DMS153 treated with DMSO at 0.1 percent for 48 hours (cell line): ENCODE measurements around the gene SCAMP5.
A peak's percentile ranks its signal among the peaks of the same experiment; 100 is the strongest.

Source experiments
- DNase-seq: peaks from one replicate; lab custom pipeline; 2025; ENCODE audit not compliant: unreplicated experiment; lab: John Stamatoyannopoulos, UW

SCAMP5 gene, protein sequence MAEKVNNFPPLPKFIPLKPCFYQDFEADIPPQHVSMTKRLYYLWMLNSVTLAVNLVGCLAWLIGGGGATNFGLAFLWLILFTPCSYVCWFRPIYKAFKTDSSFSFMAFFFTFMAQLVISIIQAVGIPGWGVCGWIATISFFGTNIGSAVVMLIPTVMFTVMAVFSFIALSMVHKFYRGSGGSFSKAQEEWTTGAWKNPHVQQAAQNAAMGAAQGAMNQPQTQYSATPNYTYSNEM

DNA sequence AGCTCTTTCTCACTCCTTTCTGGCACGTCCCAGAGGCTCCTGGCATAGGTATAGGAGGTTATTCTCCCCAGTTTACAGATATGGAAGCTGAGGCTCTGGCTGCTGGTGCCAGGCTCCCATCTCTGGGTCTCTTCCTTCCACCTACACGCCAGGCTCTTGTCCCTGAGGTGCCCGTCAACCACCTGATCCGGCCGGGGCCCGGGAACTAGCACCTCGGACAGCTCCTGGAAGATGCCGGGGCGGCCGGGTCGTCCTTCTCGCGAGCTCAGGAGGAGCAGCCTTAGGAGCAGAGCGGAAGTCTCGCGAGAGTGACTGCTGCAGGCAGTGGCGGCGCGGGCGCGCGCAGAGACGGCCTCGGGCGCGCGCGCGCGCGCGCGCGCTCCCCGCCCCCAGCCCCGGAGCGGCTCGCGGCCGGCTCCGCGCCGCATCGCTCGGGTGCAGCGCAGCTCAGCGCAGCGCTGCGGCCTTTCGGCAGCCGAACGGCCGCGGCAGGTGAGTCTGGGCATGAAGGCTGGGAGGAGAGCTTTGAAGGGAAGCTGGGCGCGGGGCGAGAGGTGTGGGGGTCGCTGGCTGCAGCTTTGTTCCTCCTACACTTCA is at the start of gene SCAMP5:
Gene SCAMP5 (plus strand): TSS at position 382 of the 597 bp plus-strand sequence. CDS start 16,277 bp downstream, outside the sequence.
- DNase-seq, result peak; percentile 37

GRCh38 chr15:74950078-74950908 is 45.1 kb upstream of the SCAMP5 start:
- peak; percentile 8 for DNase-seq

GRCh38 chr15:74951006-74951405 is 44.4 kb upstream of the SCAMP5 start:
- DNase-seq, result no peak

DNA sequence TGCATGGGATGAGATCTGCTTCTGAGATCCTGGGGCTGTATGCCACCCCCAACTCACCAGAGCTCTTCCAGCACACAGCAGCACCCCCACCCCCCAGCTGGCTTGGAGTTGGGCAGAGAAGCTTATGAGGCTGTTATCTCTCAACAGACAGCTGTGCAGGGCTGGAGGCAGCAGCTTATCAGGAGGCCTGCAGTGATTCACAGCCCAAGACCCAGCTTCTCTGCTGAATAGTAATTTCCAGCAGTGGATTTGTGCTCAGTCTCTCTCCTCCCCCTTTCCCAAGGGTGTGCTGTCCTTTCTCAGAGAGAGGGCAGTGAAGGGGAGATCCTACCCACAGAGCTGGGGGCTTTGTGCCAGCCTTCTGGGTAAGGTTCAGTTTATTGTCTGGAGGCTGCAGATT is 40.8 kb upstream of the SCAMP5 start:
- DNase-seq, result no peak

DNA sequence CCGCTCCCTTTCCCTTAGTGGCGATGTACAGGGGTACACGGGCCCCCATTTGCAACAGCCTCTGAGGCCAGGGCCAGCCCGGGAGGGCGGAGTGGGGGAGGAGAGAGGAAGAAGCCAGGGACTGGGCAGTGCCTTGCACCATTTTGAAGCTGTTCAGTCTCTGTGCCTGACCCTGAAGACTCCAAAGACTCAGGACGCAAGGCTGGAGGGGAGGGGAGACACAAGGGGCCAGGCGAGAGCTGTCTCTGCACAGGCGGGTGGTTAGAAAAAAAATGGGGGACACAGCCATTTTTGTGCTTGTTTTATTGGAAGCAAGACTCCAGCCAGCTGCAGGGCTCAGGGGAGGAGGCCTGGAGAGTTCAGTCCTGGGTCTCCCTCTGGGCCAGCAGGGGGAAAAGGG is 40.3 kb upstream of the SCAMP5 start:
- DNase-seq, result no peak

GRCh38 chr15:74955796-74956647 is 39.3 kb upstream of the SCAMP5 start:
- DNase-seq, result peak; percentile 21

GRCh38 chr15:74956648-74957475 is 38.5 kb upstream of the SCAMP5 start, which contains the start of gene RPP25:
RPP25 (minus strand) TSS chr15:74956772; CDS start chr15:74956583, 189 bp downstream.
- peak; percentile 30 for DNase-seq

DNA sequence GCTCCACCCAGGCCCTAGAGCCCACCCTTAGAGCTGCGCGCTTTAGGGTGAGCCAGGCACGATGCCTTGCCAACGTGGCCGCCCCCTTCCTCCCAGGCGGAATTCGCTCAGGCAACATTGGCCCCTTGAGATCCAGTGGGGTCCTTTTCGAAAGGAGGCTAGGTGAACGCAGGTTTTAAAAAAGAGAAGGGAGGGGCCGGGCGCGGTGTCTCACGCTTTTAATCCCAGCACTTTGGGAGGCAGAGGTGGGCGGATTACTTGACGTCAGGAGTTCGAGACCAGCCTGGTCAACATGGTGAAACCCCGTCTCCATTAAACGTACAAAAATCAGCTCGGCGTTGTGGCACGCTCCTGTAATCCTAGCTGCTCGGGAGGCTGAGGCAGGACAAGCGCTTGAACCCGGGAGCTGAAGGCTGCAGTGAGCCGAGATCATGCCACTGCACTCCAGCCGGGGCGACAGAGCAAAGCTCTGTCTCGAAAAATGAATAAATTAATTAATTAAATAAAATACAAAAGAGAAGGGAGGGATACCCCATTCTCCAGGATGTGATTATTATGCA is 37.8 kb upstream of the SCAMP5 start:
- no peak for DNase-seq

GRCh38 chr15:74958320-74958907 is 36.9 kb upstream of the SCAMP5 start:
- peak; percentile 4 for DNase-seq

DNA sequence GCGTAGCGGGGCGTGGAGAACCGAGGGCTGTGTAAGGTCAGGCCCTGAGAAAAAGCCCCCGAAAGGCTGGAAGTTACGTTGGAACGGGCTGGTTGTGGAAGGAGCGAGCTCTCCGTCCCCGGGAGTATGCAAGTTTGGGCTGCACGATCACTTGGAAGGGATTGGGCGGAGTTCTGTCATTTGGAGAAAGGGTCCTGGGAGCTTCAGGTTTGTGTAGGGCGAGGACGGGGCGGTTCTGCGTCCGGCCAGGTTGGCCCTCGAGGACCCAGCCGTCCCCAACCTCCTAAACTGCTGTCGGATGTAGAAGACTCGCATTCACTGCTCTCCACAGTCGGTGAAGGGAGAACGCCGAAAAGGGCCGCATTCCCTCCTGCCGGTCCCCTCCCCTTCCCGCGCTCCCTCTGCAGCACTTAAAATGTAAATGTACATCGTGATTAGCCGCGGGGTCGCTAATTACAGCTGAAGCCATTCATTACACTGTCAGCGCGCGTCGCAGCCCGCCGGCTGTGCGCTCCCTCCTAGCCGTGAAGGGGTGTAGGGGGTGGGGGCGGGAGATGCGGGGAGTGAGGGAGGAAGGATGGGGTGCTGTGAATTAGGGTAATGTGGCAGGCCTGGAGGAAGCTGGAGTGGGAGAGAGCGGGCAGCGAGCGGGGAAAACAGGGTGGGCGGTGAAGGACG is 36.3 kb upstream of the SCAMP5 start:
- no peak for DNase-seq

DNA sequence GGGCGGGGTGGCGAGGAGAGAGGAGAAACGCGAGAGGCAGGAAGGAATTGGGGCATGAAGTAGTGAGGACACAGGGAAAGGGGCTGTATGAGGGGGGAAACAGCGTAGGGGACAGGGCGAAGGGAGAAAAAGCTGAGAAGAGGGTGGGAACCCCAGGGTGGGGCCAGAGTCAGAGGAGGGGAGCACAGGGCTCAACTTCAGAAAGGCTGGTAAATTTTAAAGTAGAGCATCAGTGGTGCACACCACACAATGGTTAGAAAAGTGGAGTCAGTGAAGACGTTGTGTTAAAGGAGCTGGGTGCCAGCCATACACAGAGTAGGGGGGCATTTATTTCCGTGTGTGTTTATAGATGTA is 35.8 kb upstream of the SCAMP5 start:
- DNase-seq, result no peak

- no peak for DNase-seq
These were observed 35.1 kb upstream of the SCAMP5 start for GRCh38 chr15:74960286-74960685.

GRCh38 chr15:74960995-74961588 is 34.3 kb upstream of the SCAMP5 start:
- no peak for DNase-seq

DNA sequence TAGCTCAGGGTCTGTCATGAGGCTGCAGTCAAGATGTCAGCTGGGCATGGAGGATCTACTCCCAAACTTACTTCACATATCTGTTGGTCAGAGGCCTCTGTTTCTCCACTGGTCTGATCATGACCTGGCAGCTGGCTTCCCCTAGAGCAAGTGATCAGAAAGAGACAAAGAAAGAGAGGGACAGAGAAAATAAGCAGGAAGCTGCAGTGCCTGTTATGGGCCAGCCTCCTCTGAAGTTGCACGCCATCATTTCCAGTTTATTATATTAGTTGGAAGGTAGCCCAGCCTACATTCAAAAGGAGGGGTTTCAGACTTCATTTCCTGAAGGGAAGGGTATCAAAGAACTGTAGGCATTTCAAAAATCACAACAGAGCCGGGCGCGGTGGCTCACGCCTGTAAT is 33.7 kb upstream of the SCAMP5 start:
- DNase-seq, result peak; percentile 2

- no peak for DNase-seq
These were observed 33.1 kb upstream of the SCAMP5 start for GRCh38 chr15:74962219-74962618.

- no peak for DNase-seq
These were observed 32.7 kb upstream of the SCAMP5 start for GRCh38 chr15:74962671-74963070.

DNA sequence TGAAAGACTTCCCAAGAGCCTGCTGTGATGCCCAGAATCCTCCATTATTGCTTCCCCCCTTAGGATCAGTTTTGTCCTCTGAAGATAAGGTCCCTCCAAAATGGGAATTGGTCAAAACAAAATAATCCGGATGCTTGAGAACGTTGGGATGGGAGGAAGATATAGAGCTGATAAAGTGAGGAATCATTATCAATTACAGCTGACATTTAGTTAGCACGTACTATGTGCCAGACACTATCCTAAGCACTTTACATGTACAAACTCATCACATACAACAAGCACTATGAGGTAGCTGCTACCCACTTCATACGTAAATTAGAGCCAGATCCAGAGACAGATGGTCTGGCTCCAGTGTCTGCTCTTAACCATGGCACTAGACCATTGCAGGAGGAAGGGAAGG is 32.1 kb upstream of the SCAMP5 start:
- DNase-seq, result no peak

GRCh38 chr15:74964794-74965193 is 30.6 kb upstream of the SCAMP5 start:
- no peak for DNase-seq

DNA sequence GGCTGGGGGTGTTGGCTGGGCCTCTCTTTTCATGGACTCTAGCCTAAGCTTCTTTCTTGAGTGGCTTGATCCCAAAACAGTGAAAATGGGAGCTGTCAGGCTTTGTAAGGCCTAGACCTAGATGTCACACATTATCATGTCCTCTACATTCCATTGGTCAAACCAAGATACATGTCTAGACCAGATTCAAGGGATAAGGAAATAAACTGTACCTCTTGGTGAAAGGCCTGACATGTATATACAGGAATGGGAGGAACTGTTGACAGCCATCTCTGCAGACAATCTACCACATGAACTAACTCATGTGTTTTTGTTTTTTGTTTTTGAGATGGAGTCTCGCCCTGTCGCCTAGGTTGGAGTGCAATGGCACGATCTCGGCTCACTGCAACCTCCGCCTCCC is 27.7 kb upstream of the SCAMP5 start:
- DNase-seq, result no peak
